ENCODE data around the gene GSTA2.

- TF ChIP-seq CTCF (IDR thresholded peaks at IDR 0.05) (no peak), POLR2A (IDR thresholded peaks at IDR 0.05) (no peak)
Measured at GRCh38 chr6:52729576-52729975, 33.7 kb downstream of the GSTA2 start.

Measured in prostate gland (tissue), 2 donors.